Measurements from ENCODE around the gene GON4L.
"Not testable (repeated sequence)": the region's sequence is repeated elsewhere in the genome, so short reads cannot be mapped to it uniquely, and the experiment has no call there.

GON4L gene

GRCh38 chr1:155809088-155809487 is 47.9 kb downstream of the GON4L start:
- DNase-seq (ENCODE audit: low spot score), result no peak
- in situ Hi-C loops (cut with MboI; ENCODE audit: low sequenced_read_pairs, unreplicated experiment), result no loop called here
- TF ChIP-seq CTCF (IDR thresholded peaks at IDR 0.05; ENCODE audit: borderline replicate concordance, control extremely low read depth, extremely low read depth, insufficient read depth, missing control alignments), result no peak

- peak; percentile 36 for DNase-seq (ENCODE audit: low spot score)
- in situ Hi-C loops (cut with MboI; ENCODE audit: low sequenced_read_pairs, unreplicated experiment), result no loop called here
- TF ChIP-seq CTCF (IDR thresholded peaks at IDR 0.05; ENCODE audit: borderline replicate concordance, control extremely low read depth, extremely low read depth, insufficient read depth, missing control alignments), result no peak
Observed at GRCh38 chr1:155801149-155801548, 55.9 kb downstream of the GON4L start.

- in situ Hi-C loops (cut with MboI; ENCODE audit: low sequenced_read_pairs, unreplicated experiment); DNase-seq (ENCODE audit: low spot score): not testable (repeated sequence)
Observed at GRCh38 chr1:155795618-155796017, 61.4 kb downstream of the GON4L start.

GRCh38 chr1:155794605-155795245 is 62.3 kb downstream of the GON4L start:
- in situ Hi-C loops (cut with MboI; ENCODE audit: low sequenced_read_pairs, unreplicated experiment), result no loop called here
- TF ChIP-seq CTCF (IDR thresholded peaks at IDR 0.05; ENCODE audit: borderline replicate concordance, control extremely low read depth, extremely low read depth, insufficient read depth, missing control alignments), result no peak
- DNase-seq (ENCODE audit: low spot score), result no peak

- in situ Hi-C loops (cut with MboI; ENCODE audit: low sequenced_read_pairs, unreplicated experiment), result no loop called here
- DNase-seq (ENCODE audit: low spot score), result no peak
Observed at GRCh38 chr1:155793213-155793612, 63.8 kb downstream of the GON4L start.

GRCh38 chr1:155777582-155777981 is 79.4 kb downstream of the GON4L start:
- no peak for DNase-seq (ENCODE audit: low spot score)
- in situ Hi-C loops (cut with MboI; ENCODE audit: low sequenced_read_pairs, unreplicated experiment), result no loop called here
- TF ChIP-seq CTCF (IDR thresholded peaks at IDR 0.05; ENCODE audit: borderline replicate concordance, control extremely low read depth, extremely low read depth, insufficient read depth, missing control alignments), result no peak

More at GRCh38 chr1:155793213-155793612, 63.8 kb downstream of the GON4L start:
- TF ChIP-seq CTCF (IDR thresholded peaks at IDR 0.05; ENCODE audit: borderline replicate concordance, control extremely low read depth, extremely low read depth, insufficient read depth, missing control alignments), result no peak

GRCh38 chr1:155776414-155776813 is 80.6 kb downstream of the GON4L start:
- no peak for TF ChIP-seq CTCF (IDR thresholded peaks at IDR 0.05; ENCODE audit: borderline replicate concordance, control extremely low read depth, extremely low read depth, insufficient read depth, missing control alignments)
- in situ Hi-C loops (cut with MboI; ENCODE audit: low sequenced_read_pairs, unreplicated experiment), result no loop called here
- no peak for DNase-seq (ENCODE audit: low spot score)

Measured in GM13976 (cell line).